GM12801 (cell line): ENCODE measurements around the gene DYDC1.

Experiments used
- CTCF ChIP-seq: IDR thresholded peaks from one replicate; pipeline ENCODE4 v1.5.1; 2011; ENCODE audit warnings: control low read depth; ENCODE audit not compliant: insufficient read length; ENCODE audit errors: extremely low read depth

The DYDC1 gene

GRCh38 chr10:80392250-80392649 lies 35.7 kb upstream of the DYDC1 start:
- TF ChIP-seq CTCF: no peak

- TF ChIP-seq CTCF: no peak
Measured at GRCh38 chr10:80390740-80391139, 34.2 kb upstream of the DYDC1 start.

- TF ChIP-seq CTCF: no peak
Measured at GRCh38 chr10:80382989-80383388, 26.4 kb upstream of the DYDC1 start.

- TF ChIP-seq CTCF: no peak
Measured at GRCh38 chr10:80380185-80380584, 23.6 kb upstream of the DYDC1 start.

- no peak for TF ChIP-seq CTCF
Measured at GRCh38 chr10:80379701-80380100, 23.1 kb upstream of the DYDC1 start.

- no peak for TF ChIP-seq CTCF
Measured at GRCh38 chr10:80373502-80373901, 16.9 kb upstream of the DYDC1 start.

GRCh38 chr10:80372675-80373074 lies 16.1 kb upstream of the DYDC1 start:
- no peak for TF ChIP-seq CTCF

- no peak for TF ChIP-seq CTCF
Measured at GRCh38 chr10:80371467-80371866, 14.9 kb upstream of the DYDC1 start.
